HEK293T (cell line): ENCODE data around the gene CENPB.

ENCODE experiments used
- ELF4 ChIP-seq: fragments of 450-650 bp; IDR thresholded peaks from 2 replicates; pipeline ENCODE4 v1.6.1; 2017; ENCODE audit warnings: antibody characterized with exemption
- FOXA1 ChIP-seq: fragments of 450-650 bp; IDR thresholded peaks from 2 replicates; pipeline ENCODE4 v1.6.1; 2016; ENCODE audit warnings: mild to moderate bottlenecking
- FOXK2 ChIP-seq: fragments of 450-650 bp; IDR thresholded peaks from 2 replicates; pipeline ENCODE4 v1.6.1; 2016; ENCODE audit warnings: mild to moderate bottlenecking
- FOXM1 ChIP-seq: fragments of 450-650 bp; IDR thresholded peaks from 2 replicates; pipeline ENCODE4 v1.6.1; 2017; ENCODE audit warnings: mild to moderate bottlenecking, borderline replicate concordance
- PKNOX1 ChIP-seq: fragments of 450-650 bp; IDR thresholded peaks from 2 replicates; pipeline ENCODE4 v1.6.1; 2016
- SP1 ChIP-seq: fragments of 450-650 bp; IDR thresholded peaks from 2 replicates; pipeline ENCODE4 v1.6.1; 2017
- SUZ12 ChIP-seq: fragments of 450-650 bp; IDR thresholded peaks from 2 replicates; pipeline ENCODE4 v1.6.1; 2016; ENCODE audit warnings: mild to moderate bottlenecking
- ZNF384 ChIP-seq: fragments of 450-650 bp; IDR thresholded peaks from 2 replicates; pipeline ENCODE4 v1.6.1; 2016

GRCh38 chr20:3782597-3782996 is 3.9 kb downstream of the CENPB start:
- TF ChIP-seq ELF4 (no peak), FOXK2 (no peak), FOXA1 (no peak), PKNOX1 (no peak), SP1 (no peak), FOXM1 (no peak), SUZ12 (no peak), ZNF384 (no peak)
